Posterior vena cava (tissue), 2 donors: Measurements from ENCODE around the gene MAML2. TPM values are rescaled to one million over a fixed set of nuclear protein-coding genes. Genes with fewer than 3 reads are reported as not detected.

ENCODE experiments used
- DNase-seq: peaks from one replicate; pipeline ENCODE4 v3.0.0-alpha.2; 2020; ENCODE audit warnings: low spot score
- intact Hi-C, 2 donors: fragments of 100-400 bp; cut with DNase I; formaldehyde crosslinking; loops; one replicate each; pipeline versions ENCODE4 v1.14.1 to v1.14.2; 2022 to 2023
- total RNA-seq, 2 donors: library from RNA; stranded (reverse); fragmentation: NEBNext Ultra II Directional; extraction: Animal tissue kit (Norgen Biotek cat#: 25700); gene quantifications; one replicate each; pipeline ENCODE4 v1.2.1, GENCODE V29; 2021
- donor health status: DM: yes; HTN: yes; CAD: no.
- donor health status: DM: yes; HTN: yes; CAD: no.

The MAML2 gene
- total RNA-seq, 2 donors from 2014 or later: 13.1 to 16.2 TPM

GRCh38 chr11:96341211-96342013 is 1.6 kb downstream of the MAML2 start:
- DNase-seq: peak; percentile 83

GRCh38 chr11:96340555-96340885 is 2.5 kb downstream of the MAML2 start:
- intact Hi-C loops: loop anchor here (5.0 kb wide), 2 partner anchors 283 to 288 kb away; no protein-coding TSS in a partner anchor
- DNase-seq: no peak

More at GRCh38 chr11:96341211-96342013, 1.6 kb downstream of the MAML2 start:
- intact Hi-C loops: loop anchor here (5.0 kb wide), 2 partner anchors 284 to 289 kb away; no protein-coding TSS in a partner anchor

GRCh38 chr11:96339706-96340554 is 3.1 kb downstream of the MAML2 start:
- intact Hi-C loops: loop anchor here (5.0 kb wide), 2 partner anchors 283 to 288 kb away; no protein-coding TSS in a partner anchor
- DNase-seq: no peak

GRCh38 chr11:96338910-96339705 is 3.9 kb downstream of the MAML2 start:
- intact Hi-C loops: no loop called here
- peak; percentile 80 for DNase-seq

- intact Hi-C loops: no loop called here
- DNase-seq: no peak
Measured at GRCh38 chr11:96337541-96338431, 5.2 kb downstream of the MAML2 start.

GRCh38 chr11:96335388-96335787 is 7.6 kb downstream of the MAML2 start:
- intact Hi-C loops: no loop called here
- DNase-seq: no peak

GRCh38 chr11:96334219-96334618 is 8.8 kb downstream of the MAML2 start:
- DNase-seq: no peak
- intact Hi-C loops: no loop called here

- DNase-seq: no peak
- intact Hi-C loops: no loop called here
Measured at GRCh38 chr11:96333191-96333719, 9.7 kb downstream of the MAML2 start.

- DNase-seq: no peak
- intact Hi-C loops: no loop called here
Measured at GRCh38 chr11:96332126-96332771, 10.7 kb downstream of the MAML2 start.

GRCh38 chr11:96331699-96332116 is 11.3 kb downstream of the MAML2 start:
- intact Hi-C loops: no loop called here
- DNase-seq: no peak

GRCh38 chr11:96330511-96330859 is 12.5 kb downstream of the MAML2 start:
- DNase-seq: no peak
- intact Hi-C loops: no loop called here

- no peak for DNase-seq
- intact Hi-C loops: no loop called here
Measured at GRCh38 chr11:96329855-96330510, 13.0 kb downstream of the MAML2 start.

GRCh38 chr11:96329419-96329818 is 13.6 kb downstream of the MAML2 start:
- DNase-seq: no peak
- intact Hi-C loops: no loop called here

- intact Hi-C loops: no loop called here
- no peak for DNase-seq
Measured at GRCh38 chr11:96328395-96329010, 14.5 kb downstream of the MAML2 start.

- intact Hi-C loops: no loop called here
- DNase-seq: no peak
Measured at GRCh38 chr11:96326959-96327358, 16.0 kb downstream of the MAML2 start.

- intact Hi-C loops: no loop called here
- no peak for DNase-seq
Measured at GRCh38 chr11:96324912-96325311, 18.1 kb downstream of the MAML2 start.

GRCh38 chr11:96323642-96323985 is 19.4 kb downstream of the MAML2 start:
- intact Hi-C loops: no loop called here

More at GRCh38 chr11:96323642-96323985, 19.4 kb downstream of the MAML2 start:
- DNase-seq: no peak
